Caco-2 (cell line): ENCODE results near the gene IL1F10. TPM values are rescaled to one million over a fixed set of nuclear protein-coding genes. Genes with fewer than 3 reads are reported as not detected.

Source experiments
- BruUV-seq: library from RNA; stranded (reverse); fragments of 400-500 nt; replicated peaks from 2 replicates; lab custom pipeline; 2021; lab: Mats Ljungman, UMichigan
- CTCF ChIA-PET: fragments of 300-600 bp; sonication (Branson Sonifier 250); formaldehyde crosslinking; loops from one replicate; lab custom pipeline; 2022; ENCODE audit warnings: antibody characterized with exemption; lab: Charles Lee
- POLR2A ChIA-PET: fragments of 300-600 bp; sonication (Branson Sonifier 250); formaldehyde crosslinking; loops from one replicate; lab custom pipeline; 2022; ENCODE audit warnings: antibody characterized with exemption; lab: Charles Lee
- DNase-seq, 2 experiments: peaks; one replicate each; pipeline versions ENCODE4 v3.0.0 to v3.0.0-alpha.2; 2020 to 2022
- H3K27me3 ChIP-seq: replicated peaks from 2 replicates; pipeline ENCODE4 v1.6.0; 2011; ENCODE audit warnings: low read length; ENCODE audit not compliant: control insufficient read depth, insufficient read depth
- H3K36me3 ChIP-seq: 2 replicates; pipeline ENCODE4 v1.5.1; 2011; ENCODE audit warnings: low read length; ENCODE audit not compliant: control insufficient read depth, insufficient read depth
- H3K4me1 ChIP-seq: fragments of 250-450 bp; sonication (Bioruptor Pico); 2 replicates; pipeline ENCODE4 v1.5.1; 2020; ENCODE audit warnings: mild to moderate bottlenecking
- H3K4me3 ChIP-seq: 2 replicates; pipeline ENCODE4 v1.5.1; 2011; ENCODE audit warnings: low read depth, mild to moderate bottlenecking, control low read depth, low read length
- H3K9me3 ChIP-seq: fragments of 250-450 bp; sonication (Bioruptor Pico); 2 replicates; pipeline ENCODE4 v1.5.1; 2020; ENCODE audit warnings: mild to moderate bottlenecking, moderate library complexity
- H3K27ac Mint-ChIP-seq: one replicate; pipeline ENCODE4 v1.8.0; 2022; ENCODE audit warnings: mixed read lengths; ENCODE audit not compliant: unreplicated experiment
- H3K27me3 Mint-ChIP-seq: one replicate; pipeline ENCODE4 v1.8.0; 2022; ENCODE audit warnings: mixed read lengths; ENCODE audit not compliant: insufficient read depth, unreplicated experiment
- H3K36me3 Mint-ChIP-seq: one replicate; pipeline ENCODE4 v1.8.0; 2022; ENCODE audit warnings: mild to moderate bottlenecking, mixed read lengths; ENCODE audit not compliant: insufficient read depth, unreplicated experiment
- H3K4me1 Mint-ChIP-seq: one replicate; pipeline ENCODE4 v1.8.0; 2022; ENCODE audit warnings: low read depth, mixed read lengths; ENCODE audit not compliant: unreplicated experiment
- H3K4me3 Mint-ChIP-seq: one replicate; pipeline ENCODE4 v1.8.0; 2022; ENCODE audit warnings: mild to moderate bottlenecking, moderate library complexity, mixed read lengths; ENCODE audit not compliant: unreplicated experiment
- H3K9me3 Mint-ChIP-seq: one replicate; pipeline ENCODE4 v1.8.0; 2022; ENCODE audit warnings: mixed read lengths; ENCODE audit not compliant: unreplicated experiment
- CTCF ChIP-seq, 2 experiments: fragments of 200-600 bp in 1 of 2; IDR thresholded peaks; 1 replicate in 1 of 2; 2 replicates in 1 of 2; pipeline versions ENCODE4 v1.5.1 to v1.8.0; 2011 to 2022; ENCODE audit warnings: antibody characterized with exemption in 1 of 2, control low read depth in 1 of 2, inconsistent platforms in 1 of 2, low read depth in 1 of 2, low read length in 1 of 2, mild to moderate bottlenecking in 1 of 2, moderate library complexity in 1 of 2; ENCODE audit not compliant: insufficient read depth in 1 of 2, severe bottlenecking in 1 of 2, unreplicated experiment in 1 of 2
- intact Hi-C: fragments of 100-400 bp; cut with micrococcal nuclease; formaldehyde crosslinking; loops from one replicate; pipeline ENCODE4 v1.10.0; 2022; ENCODE audit not compliant: unreplicated experiment
- total RNA-seq: library from RNA; stranded (reverse); gene quantifications from 2 replicates; pipeline ENCODE4 v1.2.3, GENCODE V29; 2022

Gene IL1F10
- total RNA-seq, 1 experiment from 2014 or later, result not detected

DNA sequence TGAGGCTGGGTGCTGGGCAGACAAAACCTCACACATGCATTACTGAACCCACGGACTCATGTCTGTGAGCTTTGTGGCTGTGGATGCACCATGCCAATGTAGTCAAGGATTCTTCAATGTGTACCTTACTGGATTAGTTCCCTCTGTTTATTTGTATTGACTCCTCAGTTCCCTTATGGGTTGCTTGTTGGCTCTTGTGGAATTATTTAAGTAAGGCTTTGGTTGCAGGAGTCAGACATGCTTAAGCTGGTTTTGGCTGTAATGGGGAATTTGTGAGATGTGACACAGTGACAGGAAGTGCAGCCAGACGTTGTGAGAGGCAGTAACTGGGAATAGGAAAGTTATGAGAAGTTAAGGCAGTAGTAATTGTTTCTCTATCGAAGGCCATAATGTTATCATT is 46.0 kb downstream of the IL1F10 start:
- Mint-ChIP-seq H3K4me3 (no peak overlapping the region), H3K36me3 (no peaks in the 10 kb centered on the region), H3K27me3 (no peaks in the 10 kb centered on the region), H3K9me3 (no peaks in the 10 kb centered on the region), H3K4me1 (no peaks in the 10 kb centered on the region), H3K27ac (no peak overlapping the region)
- CTCF ChIA-PET, result no interaction called here
- Histone ChIP-seq H3K36me3 (no peaks in the 10 kb centered on the region), H3K4me3 (no peak overlapping the region), H3K4me1 (no peaks in the 10 kb centered on the region), H3K27me3 (no peaks in the 10 kb centered on the region), H3K9me3 (no peaks in the 10 kb centered on the region)
- no peak for DNase-seq
- POLR2A ChIA-PET, result no interaction called here
- BruUV-seq, result no TSS peak
- intact Hi-C loops, result no loop called here
- TF ChIP-seq CTCF (IDR thresholded peaks at IDR 0.05; ENCODE audit: insufficient read depth in 1 of 2, low read depth in 1 of 2, low read length in 1 of 2, severe bottlenecking in 1 of 2, unreplicated experiment in 1 of 2), result no peak

GRCh38 chr2:113114224-113114945 is 46.6 kb downstream of the IL1F10 start:
- no peaks in the 10 kb centered on the region for H3K4me1 ChIP-seq
- no peaks in the 10 kb centered on the region for H3K4me1 Mint-ChIP-seq
- no peaks in the 10 kb centered on the region for H3K27me3 Mint-ChIP-seq
- no peaks in the 10 kb centered on the region for H3K27me3 ChIP-seq
- no peak overlapping the region for H3K4me3 Mint-ChIP-seq
- H3K27ac Mint-ChIP-seq, result no peak overlapping the region
- no peak for TF ChIP-seq CTCF (IDR thresholded peaks at IDR 0.05; ENCODE audit: insufficient read depth in 1 of 2, low read depth in 1 of 2, low read length in 1 of 2, severe bottlenecking in 1 of 2, unreplicated experiment in 1 of 2)
- no peaks in the 10 kb centered on the region for H3K9me3 ChIP-seq
- intact Hi-C loops, result no loop called here
- no peaks in the 10 kb centered on the region for H3K36me3 ChIP-seq
- CTCF ChIA-PET, result no interaction called here
- H3K4me3 ChIP-seq, result no peak overlapping the region
- POLR2A ChIA-PET, result no interaction called here
- no peak for DNase-seq
- BruUV-seq, result no TSS peak
- H3K9me3 Mint-ChIP-seq, result no peaks in the 10 kb centered on the region
- no peaks in the 10 kb centered on the region for H3K36me3 Mint-ChIP-seq

- POLR2A ChIA-PET, result no interaction called here
- Histone ChIP-seq H3K4me3 (no peak overlapping the region), H3K27me3 (no peaks in the 10 kb centered on the region), H3K36me3 (no peaks in the 10 kb centered on the region), H3K4me1 (no peaks in the 10 kb centered on the region), H3K9me3 (no peaks in the 10 kb centered on the region)
- intact Hi-C loops, result no loop called here
- no peak for DNase-seq
- Mint-ChIP-seq H3K9me3 (no peaks in the 10 kb centered on the region), H3K27ac (no peak overlapping the region), H3K27me3 (peaks cover 3% of the 10 kb centered on the region), H3K4me1 (no peaks in the 10 kb centered on the region), H3K36me3 (no peaks in the 10 kb centered on the region), H3K4me3 (no peak overlapping the region)
- BruUV-seq, result no TSS peak
- CTCF ChIA-PET, result no interaction called here
- no peak for TF ChIP-seq CTCF (IDR thresholded peaks at IDR 0.05; ENCODE audit: insufficient read depth in 1 of 2, low read depth in 1 of 2, low read length in 1 of 2, severe bottlenecking in 1 of 2, unreplicated experiment in 1 of 2)
Observed at GRCh38 chr2:113114996-113115395, 47.2 kb downstream of the IL1F10 start.
